ENCODE measurements around the gene EDA. TPM values are rescaled to one million over a fixed set of nuclear protein-coding genes. Genes with fewer than 3 reads are reported as not detected.

Gene EDA
- total RNA-seq, 1 donor from 2014 or later: 1.6 TPM

DNA sequence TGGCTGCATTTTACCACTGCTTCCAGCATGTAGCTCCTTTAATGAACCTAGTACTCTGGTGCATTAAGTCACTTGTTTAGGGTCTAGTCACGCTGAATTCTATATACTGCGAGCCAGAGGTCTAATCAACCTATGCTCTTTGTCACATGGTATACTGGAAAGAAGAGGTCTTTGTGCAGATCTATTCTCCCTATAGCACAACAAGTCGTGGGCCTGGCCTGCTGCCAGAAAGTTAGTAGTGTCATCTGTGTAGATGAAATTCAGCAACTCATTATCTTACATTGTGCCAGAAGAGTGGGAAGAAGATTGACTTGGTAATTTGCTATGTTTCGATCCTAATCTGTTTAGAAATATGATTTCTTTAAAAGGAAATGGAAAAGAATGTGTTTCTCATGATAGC, 353.0 kb downstream of the EDA start:
- TF ChIP-seq, protein P1, sequence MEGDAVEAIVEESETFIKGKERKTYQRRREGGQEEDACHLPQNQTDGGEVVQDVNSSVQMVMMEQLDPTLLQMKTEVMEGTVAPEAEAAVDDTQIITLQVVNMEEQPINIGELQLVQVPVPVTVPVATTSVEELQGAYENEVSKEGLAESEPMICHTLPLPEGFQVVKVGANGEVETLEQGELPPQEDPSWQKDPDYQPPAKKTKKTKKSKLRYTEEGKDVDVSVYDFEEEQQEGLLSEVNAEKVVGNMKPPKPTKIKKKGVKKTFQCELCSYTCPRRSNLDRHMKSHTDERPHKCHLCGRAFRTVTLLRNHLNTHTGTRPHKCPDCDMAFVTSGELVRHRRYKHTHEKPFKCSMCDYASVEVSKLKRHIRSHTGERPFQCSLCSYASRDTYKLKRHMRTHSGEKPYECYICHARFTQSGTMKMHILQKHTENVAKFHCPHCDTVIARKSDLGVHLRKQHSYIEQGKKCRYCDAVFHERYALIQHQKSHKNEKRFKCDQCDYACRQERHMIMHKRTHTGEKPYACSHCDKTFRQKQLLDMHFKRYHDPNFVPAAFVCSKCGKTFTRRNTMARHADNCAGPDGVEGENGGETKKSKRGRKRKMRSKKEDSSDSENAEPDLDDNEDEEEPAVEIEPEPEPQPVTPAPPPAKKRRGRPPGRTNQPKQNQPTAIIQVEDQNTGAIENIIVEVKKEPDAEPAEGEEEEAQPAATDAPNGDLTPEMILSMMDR (conservative IDR thresholded peaks at IDR 0.05; ENCODE audit: low read depth, low read length): no peak
- DNase-seq (ENCODE audit: low read depth): no peak

DNA sequence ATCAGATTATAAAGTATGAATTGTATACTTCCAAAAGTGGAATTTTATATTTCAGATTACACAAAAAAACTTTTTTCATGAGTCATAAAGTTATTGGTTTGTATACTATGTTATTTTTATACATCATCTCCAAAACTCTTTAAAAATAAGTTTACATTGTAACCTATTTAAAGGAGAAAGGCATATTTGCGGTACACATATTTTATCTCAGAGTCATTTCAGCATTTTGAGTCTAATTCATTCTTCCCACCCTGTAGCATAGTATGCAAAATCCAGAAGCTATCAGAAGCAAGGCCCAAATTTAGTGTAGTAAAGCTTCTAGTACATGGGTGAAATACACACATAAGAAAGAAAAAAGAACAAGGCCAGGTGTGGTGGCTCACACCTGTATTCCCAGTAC, 353.5 kb downstream of the EDA start:
- TF ChIP-seq, protein P1 (conservative IDR thresholded peaks at IDR 0.05; ENCODE audit: low read depth, low read length): no peak
- no peak for DNase-seq (ENCODE audit: low read depth)
- H3K4me3 ChIP-seq (ENCODE audit: low read depth, low read length): no peak overlapping the region

More for the DNA sequence above, 353.0 kb downstream of the EDA start:
- H3K4me3 ChIP-seq (ENCODE audit: low read depth, low read length): no peak overlapping the region

- DNase-seq (ENCODE audit: low read depth): no peak
- no peak overlapping the region for H3K4me3 ChIP-seq (ENCODE audit: low read depth, low read length)
- TF ChIP-seq, protein P1 (conservative IDR thresholded peaks at IDR 0.05; ENCODE audit: low read depth, low read length): no peak
These were observed 371.8 kb downstream of the EDA start for GRCh38 chrX:69987691-69988090.

DNA sequence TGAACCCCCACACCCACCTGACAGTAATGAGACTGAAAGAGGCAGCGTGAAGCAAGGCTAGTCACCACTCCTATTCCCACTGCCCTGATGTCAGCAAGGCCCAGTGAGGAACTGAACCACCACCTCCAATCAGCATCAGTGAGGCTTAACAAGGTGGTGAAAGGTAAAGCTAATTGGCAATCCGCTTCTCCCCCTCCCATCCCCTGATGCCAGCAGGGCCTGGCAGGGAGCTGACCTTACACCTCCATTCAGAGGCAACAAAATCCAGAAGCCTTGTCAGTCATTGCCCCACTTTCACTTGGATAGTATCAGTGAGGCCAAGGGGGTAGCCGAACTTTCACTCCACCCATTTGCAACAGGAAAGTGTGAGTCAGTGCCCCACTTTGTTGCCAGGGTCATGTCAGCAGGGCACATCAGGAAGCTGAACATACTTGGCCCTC, 373.1 kb downstream of the EDA start:
- H3K4me3 ChIP-seq (ENCODE audit: low read depth, low read length): no peak overlapping the region
- TF ChIP-seq, protein P1 (conservative IDR thresholded peaks at IDR 0.05; ENCODE audit: low read depth, low read length): no peak
- DNase-seq (ENCODE audit: low read depth): no peak

- TF ChIP-seq, protein P1 (conservative IDR thresholded peaks at IDR 0.05; ENCODE audit: low read depth, low read length): no peak
- H3K4me3 ChIP-seq (ENCODE audit: low read depth, low read length): no peak overlapping the region
- DNase-seq (ENCODE audit: low read depth): no peak
These were observed 375.8 kb downstream of the EDA start for GRCh38 chrX:69991685-69992084.

DNA sequence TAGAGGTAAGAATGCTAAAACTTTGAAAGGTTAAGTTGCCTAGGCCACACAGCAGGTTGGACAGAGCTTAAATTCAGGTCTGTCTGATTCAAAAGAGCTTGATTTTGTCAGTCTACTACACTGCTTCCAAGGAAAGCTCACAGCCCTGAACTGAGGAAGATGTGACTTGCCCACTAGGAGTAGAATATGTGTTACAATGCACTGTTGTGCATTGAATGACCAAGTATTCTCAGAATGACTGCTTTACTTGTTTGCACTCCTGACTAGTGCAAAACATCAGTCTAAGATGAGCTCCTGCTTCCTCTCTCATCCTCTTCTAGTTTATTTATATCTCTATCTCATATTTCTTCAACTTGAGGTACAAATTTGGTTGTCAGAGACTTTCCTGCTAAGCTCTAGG, 377.6 kb downstream of the EDA start:
- no peak overlapping the region for H3K4me3 ChIP-seq (ENCODE audit: low read depth, low read length)
- no peak for DNase-seq (ENCODE audit: low read depth)
- TF ChIP-seq, protein P1 (conservative IDR thresholded peaks at IDR 0.05; ENCODE audit: low read depth, low read length): no peak

GRCh38 chrX:69995362-69996112, 379.6 kb downstream of the EDA start:
- no peak overlapping the region for H3K4me3 ChIP-seq (ENCODE audit: low read depth, low read length)
- no peak for DNase-seq (ENCODE audit: low read depth)
- TF ChIP-seq, protein P1 (conservative IDR thresholded peaks at IDR 0.05; ENCODE audit: low read depth, low read length): no peak
